Activated T-cell treated with anti-CD3 and anti-CD28 coated beads for 48 hours (primary cell): Measurements from ENCODE around the gene RASGRP3.

ENCODE experiments used
- DNase-seq: peaks from one replicate; pipeline ENCODE4 v3.0.0-alpha.2; 2020; ENCODE audit warnings: low read depth

Gene RASGRP3

DNA sequence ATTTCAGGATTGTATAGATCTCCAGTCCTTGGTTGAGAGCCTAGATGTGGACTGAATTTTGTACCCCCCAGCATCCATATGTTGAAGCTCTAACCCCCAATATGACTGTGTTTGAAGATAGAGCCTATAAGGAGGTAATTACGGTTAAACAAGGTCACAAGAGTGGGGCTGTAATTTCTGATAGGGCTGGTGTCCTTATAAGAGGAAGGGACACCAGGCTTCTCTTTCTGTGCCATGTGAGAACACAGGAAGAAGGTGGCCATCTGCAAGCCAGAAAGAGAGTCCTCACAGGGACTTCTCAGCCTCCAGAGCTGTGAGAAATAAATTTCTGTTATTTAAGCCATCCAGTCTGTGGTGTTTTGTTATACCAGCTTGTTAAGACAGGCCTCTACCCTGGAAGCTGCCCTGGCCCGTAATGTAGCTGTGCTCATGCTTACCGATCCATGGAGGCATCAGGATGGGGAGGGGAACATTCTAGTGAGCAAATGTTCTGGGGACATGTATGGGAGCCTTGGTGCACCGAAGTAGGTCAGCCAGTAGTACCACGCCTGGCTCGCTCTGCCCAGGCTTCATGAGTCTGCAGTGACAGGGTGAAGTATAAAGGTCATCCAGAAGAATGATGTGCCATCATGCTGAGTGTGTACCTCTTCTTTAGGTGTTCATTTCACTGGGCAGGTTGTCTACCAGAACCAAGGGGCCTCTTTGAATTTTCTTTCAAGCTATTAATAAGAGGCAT lies 16.1 kb downstream of the RASGRP3 start:
- no peak for DNase-seq

DNA sequence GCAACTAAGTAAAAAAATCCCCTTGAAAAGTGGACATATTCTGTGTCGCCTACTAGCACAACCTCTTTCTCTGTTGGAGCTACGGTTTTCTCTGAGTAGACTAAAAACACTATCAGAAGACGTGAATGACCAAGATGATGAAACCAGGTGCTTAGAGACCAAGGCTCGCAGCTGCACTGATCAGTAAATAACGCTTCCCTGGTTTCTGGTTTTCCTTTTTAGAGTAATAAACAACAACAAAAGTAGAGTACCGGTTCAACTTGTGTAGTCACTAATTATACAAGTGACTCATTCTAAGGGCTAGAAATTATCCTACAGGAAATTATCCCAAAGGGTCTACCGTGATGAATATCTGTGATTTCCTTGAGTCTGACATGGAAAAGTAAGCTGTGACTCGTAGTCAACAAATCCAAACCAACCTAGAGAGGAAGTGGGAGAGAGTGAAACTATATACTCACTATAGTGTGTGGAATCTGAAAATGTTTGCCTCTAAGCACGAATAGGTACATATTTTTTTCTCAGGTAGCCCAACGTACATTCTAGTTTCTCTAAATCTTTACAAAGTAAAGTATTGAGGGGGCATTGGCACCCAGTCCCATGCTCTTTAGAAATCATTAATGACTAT lies 17.8 kb downstream of the RASGRP3 start:
- no peak for DNase-seq

DNA sequence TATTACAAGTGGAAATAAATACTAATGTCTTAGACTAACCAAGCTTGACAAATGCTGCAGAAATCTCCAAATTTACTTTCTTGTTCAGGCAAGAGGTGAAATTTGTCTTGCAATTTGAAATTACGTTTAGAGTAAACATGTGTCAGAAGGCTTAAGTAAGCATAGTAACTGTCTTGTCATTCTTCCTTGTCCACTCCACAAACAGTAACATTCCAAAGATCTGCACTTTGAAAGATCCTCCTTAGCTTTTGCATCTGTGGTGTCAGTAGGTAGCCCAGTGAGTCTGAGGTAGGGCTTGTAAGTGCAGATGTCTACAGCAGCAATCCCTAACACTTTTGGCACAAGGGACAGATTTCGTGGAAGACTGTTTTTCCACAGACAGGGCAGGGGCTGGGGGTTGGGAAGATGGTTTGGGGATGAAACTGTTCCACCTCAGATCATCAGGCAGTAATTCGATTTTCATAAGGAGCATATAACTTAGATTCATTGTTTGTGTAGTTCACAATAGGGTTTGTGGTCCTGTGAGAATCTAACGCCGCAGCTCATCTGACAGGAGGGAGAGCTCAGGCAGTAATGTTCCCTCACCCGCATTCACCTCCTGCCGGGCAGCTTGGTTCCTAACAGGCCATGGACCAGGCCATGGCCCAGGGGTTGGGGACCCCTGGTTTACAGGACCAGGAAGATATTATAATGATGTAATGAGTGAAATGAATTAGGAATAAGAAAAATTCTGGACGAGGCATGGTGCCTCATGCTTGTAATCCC lies 18.6 kb downstream of the RASGRP3 start:
- no peak for DNase-seq

GRCh38 chr2:33495683-33496082 lies 19.2 kb downstream of the RASGRP3 start:
- no peak for DNase-seq

GRCh38 chr2:33496150-33496549 lies 19.7 kb downstream of the RASGRP3 start:
- DNase-seq: no peak

DNA sequence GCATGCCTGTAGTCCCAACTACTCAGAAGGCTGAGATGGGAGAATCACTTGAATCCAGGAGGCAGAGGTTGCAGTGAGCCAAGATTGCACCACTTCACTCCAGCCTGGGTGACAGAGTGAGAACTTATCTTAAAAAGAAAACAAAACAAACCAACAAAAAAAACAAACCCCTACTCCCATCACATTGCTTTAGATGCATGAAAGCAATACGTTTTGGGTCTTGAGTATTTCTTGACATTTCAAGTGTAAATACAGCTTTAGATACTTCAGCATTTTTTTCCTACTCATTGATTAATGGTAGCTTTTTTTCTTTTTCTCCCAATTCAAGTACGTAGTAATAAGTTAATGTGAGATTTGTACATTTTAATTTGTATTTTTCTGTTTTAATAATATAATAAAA lies 20.3 kb downstream of the RASGRP3 start:
- no peak for DNase-seq

- DNase-seq: no peak
Observed at GRCh38 chr2:33497221-33497650, 20.8 kb downstream of the RASGRP3 start.

GRCh38 chr2:33498291-33498956 lies 22.0 kb downstream of the RASGRP3 start:
- no peak for DNase-seq

DNA sequence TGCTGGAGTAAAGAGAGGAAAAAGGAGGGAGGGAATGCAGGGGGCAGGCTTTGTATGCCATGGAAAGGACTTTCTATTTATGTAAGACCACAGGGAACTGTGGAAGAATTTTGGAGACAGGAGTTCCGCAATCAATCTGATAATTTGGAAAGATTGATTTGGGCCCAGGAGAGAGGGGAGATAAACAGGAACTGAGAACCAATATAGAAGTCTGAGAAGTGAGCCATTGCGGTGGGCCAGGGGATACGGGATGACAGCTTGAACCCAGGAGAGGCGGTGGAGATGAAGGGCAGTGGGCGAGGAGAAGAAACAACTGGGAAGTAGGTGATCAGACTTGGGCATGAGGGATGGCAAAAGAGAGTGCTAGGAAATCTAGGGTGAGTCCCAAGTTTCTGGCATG lies 23.7 kb downstream of the RASGRP3 start:
- DNase-seq: no peak

DNA sequence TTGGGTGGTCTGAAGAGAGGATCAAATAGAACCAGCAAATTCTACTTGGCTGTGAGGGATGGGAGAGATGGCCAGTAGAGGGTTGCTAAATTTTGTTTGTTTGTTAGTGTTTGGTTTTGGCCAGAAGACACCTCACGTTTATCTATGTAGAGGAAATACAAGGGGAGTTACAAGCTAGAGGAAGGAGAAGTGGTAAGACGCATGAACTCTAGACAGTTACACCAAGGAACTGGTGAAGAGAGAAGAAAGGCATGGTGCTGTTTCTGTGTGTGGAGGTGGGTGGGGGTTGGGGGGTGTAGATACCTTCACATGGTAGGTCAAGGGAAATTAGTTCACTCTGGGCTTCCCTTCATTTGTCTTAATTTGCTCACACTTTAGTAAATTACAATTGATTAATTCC lies 25.6 kb downstream of the RASGRP3 start:
- no peak for DNase-seq

DNA sequence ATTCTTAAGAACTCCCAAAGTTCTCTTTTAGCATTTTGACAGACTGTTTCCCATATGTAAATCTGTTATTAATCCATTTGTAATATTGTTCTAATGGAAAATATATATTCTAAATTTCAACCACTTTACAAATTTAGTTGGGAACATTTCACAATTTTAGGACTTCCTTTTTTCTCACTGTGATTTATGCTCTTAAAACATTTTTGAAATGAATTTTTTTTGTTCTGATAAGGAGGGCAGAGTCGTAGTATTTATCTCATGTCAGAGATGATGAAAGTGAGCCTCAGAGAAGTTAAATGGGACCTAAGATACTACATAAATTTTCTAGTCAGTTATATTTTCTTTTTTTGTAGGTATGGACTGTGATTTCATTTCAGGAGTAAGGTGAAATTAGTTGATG lies 26.6 kb downstream of the RASGRP3 start:
- no peak for DNase-seq

- DNase-seq: no peak
Observed at GRCh38 chr2:33505966-33506365, 29.5 kb downstream of the RASGRP3 start.

GRCh38 chr2:33509908-33510585 lies 33.6 kb downstream of the RASGRP3 start:
- DNase-seq: no peak

DNA sequence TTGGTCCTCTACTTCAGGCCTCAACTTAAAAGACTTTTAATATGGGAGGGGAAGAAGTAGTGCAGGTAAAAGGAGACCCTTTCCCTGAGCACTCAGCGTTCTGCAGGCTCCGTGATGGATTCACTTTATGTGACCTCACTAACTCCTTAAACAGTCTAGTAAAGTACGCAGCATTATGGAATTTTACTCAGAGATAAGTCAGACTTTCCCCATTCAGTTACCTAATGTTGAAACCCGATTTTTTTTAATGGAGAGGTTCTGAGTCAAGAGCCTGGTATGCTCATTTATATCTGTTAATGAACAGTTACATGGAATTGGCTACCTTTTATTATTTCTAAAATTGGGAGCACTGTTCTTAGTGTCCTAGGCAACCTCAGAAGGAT lies 34.1 kb downstream of the RASGRP3 start:
- no peak for DNase-seq

DNA sequence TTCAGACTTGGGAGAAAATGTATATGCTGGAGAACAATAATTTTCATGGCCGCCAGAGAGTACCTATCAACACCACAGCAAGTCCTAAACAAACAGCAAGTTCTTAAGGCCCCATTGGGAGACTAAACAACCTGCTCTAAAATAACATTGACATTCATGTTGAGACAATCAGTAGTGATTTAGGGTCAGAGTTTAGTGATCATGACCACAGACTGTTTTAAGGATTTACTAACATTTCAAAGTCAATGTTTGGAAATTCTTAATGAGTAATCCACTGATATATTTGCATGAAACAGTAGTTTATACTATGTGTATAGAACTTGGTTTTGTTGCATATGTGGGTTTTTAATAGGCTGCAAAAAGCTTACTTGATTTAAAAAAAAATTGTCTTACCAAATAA lies 34.7 kb downstream of the RASGRP3 start:
- no peak for DNase-seq

DNA sequence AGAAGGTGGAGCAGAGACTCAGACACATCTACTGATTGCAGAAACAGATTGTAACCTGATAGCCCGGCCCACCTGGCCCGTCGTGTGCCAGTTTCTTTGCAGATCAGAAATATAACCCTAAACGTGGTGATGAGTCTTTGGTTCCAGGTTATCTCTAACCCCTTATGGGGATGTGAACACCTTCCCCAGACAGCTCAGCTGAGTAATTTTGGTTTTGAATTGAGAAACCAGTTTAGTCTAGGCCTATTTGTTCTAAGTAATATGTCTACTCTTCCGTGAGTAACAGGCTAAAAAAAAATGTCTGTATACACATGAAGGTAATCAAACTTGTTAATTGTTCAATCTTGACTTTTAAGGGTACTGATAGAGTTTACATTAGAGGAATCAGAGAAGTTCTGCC lies 35.7 kb downstream of the RASGRP3 start:
- no peak for DNase-seq

DNA sequence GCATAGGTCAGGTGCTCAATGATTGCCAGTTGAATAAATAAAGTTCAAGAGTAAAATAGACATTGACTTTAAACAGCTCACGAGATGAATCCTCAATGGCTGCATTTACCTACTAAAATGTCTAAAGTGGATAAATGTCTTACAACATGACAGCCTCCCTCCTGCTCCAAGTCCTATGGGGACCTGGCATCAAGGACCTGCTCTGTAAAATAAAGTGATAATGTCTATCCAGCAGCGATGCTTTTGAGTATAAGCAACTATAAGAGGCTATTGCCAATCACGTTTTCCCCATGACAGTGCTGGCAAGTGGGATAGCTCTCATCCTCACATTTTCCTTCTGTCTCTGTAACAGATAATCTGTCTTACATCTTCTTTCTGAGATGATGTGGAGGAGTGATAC lies 37.0 kb downstream of the RASGRP3 start:
- no peak for DNase-seq

GRCh38 chr2:33516456-33516995 lies 40.1 kb downstream of the RASGRP3 start:
- DNase-seq: no peak

DNA sequence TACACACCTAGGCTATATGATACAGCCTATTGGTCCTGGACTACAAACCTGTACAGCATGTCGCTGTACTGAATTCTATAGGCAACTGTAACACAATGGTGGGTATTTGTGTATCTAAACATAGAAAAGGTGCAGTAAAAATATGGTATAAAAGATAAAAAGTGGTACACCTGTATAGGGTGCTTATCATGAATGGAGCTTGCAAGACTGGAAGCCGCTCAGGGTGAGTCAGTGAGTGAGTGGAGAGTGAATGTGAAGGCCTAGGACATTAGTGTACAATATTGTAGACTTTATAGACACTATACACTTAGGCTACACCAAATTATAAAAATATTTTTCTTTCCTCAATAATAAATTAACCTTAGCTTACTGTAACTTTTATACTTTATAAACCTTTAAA lies 41.8 kb downstream of the RASGRP3 start:
- DNase-seq: no peak

- DNase-seq: no peak
Observed at GRCh38 chr2:33518929-33519328, 42.5 kb downstream of the RASGRP3 start.

DNA sequence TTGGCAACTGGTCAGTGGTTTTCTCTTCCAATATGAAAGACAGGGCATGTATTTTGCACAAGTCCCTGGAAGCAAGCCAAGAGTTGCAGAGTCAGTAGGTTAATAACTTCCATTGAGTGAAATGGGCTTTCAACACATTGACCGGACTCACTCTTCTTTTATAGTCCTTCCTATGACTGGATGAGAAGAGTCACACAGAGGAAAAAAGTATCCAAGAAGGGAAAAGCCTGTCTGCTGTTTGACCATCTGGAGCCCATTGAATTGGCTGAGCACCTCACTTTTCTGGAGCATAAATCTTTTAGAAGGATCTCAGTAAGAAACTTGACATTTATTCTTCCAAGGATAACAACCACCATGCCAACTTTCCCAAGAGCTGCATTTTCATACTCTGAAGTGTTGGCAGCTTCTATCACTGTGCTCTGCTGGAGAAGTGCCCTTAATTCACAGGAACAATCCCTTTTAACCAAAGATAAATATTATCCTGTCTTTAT lies 45.4 kb downstream of the RASGRP3 start:
- no peak for DNase-seq

DNA sequence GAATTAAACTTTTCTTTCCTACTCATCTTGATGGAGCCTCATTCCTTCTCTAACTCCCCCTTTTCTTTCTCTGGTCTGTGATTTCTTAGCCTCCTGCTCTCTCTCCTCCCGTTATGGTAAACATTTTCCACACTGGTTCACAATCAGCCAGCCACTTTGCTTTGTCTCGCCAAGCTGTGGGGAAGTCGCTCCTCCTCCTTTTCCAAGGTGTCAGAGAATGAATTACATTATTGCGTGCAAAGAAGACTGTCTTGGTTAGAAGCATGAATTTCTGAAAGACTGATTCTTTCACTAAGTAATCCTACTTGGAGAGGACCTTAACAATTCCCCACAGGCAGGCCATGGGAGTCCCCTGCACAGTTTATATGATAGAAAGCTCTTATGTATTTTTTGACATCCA lies 46.1 kb downstream of the RASGRP3 start:
- no peak for DNase-seq
